Right lung (tissue), 5 donors: Measurements from ENCODE around the gene SLFN14. TPM values are rescaled to one million over a fixed set of nuclear protein-coding genes. Genes with fewer than 3 reads are reported as not detected.
A peak's percentile ranks its signal among the peaks of the same experiment; 100 is the strongest.
"Not testable (repeated sequence)": the region's sequence is repeated elsewhere in the genome, so short reads cannot be mapped to it uniquely, and the experiment has no call there.

Source experiments
- DNase-seq, 2 donors: peaks; one replicate each; pipeline ENCODE4 v3.0.0-alpha.2; 2013
- polyA plus RNA-seq, 5 donors: library from polyadenylated mRNA; unstranded; fragments of 120-200 nt; gene quantifications; one replicate each; pipeline versions ENCODE4 v1.2.1 to v1.2.3, GENCODE V29; 2013; ENCODE audit warnings: inconsistent platforms in 1 of 5, low replicate concordance in 1 of 5; ENCODE audit not compliant: insufficient read length in 5 of 5, insufficient read depth in 1 of 5

Gene SLFN14
- polyA plus RNA-seq, 5 donors = 0.54 to 0.95 (median 0.71) TPM

DNA sequence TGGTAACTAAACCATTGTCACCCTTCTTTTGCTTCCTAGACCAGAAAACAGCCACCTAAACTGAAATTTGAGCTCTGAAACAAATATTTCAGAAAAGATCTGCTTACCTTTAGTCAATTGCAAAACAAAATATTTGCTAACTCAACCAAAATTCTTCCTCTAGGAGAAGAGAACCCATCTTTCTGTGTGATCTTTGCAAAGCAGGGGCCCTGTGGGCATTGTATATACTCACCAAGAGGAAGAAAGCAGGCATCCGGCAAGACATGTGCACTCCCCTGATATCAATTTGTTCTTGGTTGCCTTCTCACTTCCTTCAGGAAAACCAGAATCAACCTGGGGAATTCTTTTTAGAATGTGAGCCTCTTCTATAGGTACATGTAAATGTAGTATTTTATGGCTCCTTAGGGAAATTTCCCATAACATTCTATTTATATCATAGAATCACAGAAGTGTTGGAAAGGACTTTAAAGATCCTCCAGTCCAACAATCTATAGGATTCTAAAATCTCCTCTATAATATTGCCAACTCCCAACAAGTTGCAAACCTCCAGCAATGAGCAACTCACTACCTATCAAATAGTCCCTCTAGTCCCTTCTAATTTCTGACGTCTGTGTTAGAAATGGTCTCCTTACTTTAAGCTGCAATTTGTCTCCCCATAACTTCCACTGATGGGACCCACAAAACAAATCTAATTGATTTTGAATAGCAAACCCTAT is 966 bp downstream of the SLFN14 start:
- DNase-seq = no peak

DNA sequence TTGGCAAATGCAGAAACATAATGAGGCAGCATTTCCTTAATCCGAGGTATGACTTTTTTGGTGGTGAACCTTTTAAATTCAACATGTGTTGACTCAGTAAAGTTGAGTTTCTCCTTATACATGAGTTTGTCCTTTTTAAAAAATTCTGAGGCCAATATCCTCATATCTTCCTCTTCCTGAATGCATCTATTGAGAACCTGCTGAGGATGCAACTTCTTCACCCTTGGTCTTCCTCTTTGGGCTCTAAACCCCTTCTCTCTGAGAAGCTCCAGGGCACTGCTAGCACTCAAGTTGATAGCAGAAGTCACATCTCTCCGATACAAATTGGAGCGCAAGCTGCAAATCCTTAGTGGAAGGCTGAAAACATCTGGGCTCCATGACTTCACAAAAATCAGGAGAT is 3.3 kb downstream of the SLFN14 start:
- no peak for DNase-seq

DNA sequence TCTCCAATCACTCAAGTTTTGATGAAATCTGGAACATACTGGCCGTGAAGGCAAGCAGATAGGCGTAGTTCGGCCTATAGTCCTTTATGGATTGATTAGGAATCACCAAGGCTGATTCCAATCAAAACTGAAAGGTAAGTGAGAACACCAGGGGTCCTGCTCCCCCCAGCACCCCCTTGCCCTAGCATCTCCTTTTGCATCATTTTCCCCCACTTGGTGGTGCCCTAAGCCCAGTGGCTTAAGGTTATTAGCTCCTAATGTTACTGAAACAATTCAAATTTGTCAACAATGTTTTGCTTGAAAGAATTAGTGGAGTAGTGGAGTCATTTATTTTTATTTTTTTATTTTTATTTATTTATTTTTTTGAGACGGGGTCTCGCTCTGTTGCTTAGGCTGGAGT is 4.9 kb downstream of the SLFN14 start:
- DNase-seq = no peak

DNA sequence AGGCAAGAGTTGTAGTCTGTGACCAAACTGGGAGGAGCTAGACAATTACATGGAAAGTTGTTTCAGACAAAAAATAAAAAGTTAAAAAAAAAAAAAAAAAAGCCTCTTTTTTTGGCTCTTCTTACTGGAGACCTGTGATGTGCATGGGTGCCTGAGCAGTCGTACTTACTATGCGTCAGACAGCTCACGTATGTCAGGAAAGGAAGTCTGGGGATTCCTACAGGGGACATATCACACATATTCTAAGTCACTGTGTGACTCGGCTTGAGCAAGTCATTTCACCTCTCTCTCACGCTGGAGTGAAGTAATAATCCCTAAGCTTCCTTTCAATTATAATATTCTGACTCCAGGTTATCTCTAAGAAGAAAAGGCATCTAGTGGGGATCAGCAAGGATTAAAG is 6.0 kb downstream of the SLFN14 start:
- no peak for DNase-seq

DNA sequence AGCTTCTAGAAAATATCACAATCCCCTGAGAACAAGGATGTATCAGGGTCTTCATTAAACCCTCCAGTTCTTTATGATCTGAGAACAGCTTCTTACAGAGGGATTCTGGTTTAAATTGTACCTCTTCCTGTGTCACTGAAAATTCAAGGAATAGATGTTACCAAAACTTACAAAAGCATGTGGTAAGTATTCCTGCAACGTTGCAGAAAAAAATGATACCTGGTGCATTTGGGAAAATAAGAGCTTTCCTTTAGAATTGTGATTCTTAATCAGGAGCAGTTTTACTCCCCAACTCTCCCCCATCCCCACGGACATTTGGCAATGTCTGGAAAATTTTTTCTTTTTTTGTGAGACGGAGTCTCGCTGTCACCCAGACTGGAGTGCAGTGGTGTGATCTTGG is 7.3 kb downstream of the SLFN14 start:
- no peak for DNase-seq

DNA sequence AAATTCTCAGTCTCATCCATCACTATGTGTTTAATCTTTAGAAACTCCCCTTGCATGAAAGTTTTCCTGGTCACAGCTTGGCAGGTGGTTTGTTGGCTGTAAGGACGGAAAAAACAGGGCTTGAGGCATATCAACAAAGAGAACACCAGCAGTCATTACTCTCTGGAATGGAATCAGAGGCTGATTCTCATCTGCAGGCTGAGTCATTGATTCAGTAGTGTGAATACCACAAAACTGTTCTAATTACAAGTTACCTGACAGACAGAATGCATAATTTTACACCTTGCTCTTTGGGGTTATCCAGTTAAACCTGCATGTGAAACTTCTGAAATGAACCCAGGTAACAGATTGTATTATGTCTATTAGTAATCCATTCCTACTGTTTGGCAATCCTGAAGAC is 11.6 kb downstream of the SLFN14 start:
- DNase-seq = no peak

DNA sequence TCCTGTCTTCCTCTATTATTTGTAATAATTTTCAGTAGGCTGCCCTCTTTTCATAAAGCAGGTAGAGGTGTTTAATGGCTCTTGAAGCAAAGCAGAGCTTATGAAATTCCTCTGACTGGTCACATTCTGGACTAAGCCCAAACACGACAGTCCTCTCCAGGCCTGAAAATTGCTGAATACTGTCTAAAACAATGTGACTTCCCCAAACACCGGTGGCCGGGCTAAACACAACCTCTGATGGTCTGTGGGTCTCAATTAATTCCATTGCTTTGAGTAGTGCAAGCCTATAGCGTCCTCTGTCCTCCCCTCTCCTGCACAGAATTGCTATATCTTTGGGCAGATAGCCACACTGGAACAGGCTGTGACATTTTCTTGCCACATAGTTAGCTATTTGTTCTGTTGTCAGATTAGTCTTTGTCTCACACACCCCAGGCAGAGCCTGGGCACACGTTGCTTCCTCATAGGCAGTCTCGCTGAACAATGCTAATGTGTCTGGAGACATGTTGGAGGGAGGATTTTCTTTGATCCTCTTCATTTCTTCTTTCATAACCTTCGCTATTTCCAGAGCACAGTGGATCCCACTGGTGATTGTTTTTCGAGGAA is 12.3 kb downstream of the SLFN14 start:
- DNase-seq = peak in 1 of 2 donors; percentile 73

DNA sequence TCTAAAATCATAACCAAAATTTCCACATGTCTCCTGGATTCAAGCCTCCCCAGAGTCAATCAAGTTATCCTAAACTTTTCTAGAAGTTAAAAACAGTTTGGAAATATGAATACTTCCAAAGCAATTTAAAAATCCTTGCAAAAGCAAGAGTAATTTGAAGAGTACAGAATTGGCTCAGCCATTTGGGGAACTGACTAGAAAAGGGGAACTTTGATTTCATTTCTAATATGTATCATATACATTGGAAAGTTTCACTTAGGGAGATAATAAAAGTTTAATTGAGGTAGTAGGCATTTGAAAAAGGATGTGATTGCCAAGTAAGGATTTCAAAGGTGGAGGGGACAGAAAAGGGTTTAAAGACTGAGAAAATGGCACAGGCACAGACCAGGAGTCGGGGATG is 14.1 kb downstream of the SLFN14 start:
- no peak for DNase-seq

DNA sequence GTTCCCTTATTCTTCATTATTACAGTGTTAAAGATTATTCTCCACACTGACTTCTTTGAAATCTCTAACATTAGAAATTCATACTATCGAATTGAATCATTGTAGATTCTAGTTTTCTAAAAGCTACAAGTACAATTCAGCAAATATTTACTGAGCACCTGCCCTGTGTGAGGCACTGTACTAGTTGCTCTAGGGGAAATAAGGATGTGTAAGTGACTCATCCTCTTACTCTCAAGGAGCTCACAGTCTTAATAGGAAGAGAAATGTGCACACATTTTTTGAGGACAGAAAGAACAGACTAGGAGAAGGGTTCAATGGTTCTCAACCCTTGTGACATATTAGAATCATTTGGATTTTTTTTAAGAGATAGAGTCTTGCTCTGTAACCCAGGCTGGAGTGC is 15.5 kb downstream of the SLFN14 start:
- DNase-seq = no peak

DNA sequence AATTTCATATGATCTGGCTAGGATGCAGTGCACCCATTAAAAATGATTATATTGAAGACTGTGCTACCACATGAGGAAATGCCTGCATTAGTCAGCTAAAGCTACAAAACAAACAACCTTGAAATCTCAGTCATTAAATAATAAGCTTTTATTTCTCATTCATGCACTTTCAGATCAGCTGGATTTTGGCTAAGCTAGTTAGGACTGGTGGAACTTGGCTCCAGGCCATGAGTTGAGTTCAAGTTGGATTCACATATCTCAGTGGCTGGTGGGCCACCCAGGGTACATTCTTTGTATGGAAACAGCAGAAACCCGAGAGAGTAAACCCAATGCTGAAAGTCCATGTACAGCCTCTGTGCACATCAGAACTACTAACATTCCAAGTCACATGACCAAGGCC is 16.8 kb downstream of the SLFN14 start:
- no peak for DNase-seq

DNA sequence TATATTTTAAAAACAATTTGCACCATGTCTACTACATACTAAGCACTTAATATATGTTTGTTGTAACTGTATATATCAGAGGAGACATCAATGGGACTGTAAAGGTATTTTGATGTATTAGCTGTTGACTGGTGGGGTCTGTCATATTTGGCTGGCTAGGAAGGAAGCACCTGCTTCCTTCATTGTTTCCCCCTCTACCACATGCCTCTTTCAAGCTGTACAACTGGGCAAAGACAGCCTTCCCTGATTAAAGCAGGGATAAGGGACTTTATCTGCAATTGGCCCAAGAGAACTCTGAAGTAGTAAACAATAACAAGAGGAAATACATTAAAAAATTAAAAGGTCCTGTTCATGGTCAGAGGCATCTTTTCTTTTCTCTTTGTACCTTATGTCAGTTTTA is 17.6 kb downstream of the SLFN14 start:
- no peak for DNase-seq

DNA sequence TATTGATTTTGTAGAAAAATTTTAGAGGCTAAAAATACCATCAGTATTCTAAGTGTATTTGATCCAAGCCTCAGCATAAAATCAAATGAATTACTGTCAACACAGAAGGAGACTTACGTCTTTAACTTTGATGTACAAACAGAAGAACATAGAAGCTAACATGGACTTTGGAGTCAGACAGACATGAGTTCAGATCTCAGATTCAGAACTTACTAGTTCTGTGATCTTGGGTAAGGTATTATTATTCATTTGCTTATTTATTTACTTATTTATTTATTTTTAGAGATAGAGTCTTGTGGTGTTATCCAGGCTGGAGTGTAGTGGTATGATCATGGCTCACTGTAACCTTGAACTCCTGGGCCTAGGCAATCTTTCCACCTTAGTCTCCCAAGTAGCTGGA is 19.2 kb downstream of the SLFN14 start:
- DNase-seq = no peak

DNA sequence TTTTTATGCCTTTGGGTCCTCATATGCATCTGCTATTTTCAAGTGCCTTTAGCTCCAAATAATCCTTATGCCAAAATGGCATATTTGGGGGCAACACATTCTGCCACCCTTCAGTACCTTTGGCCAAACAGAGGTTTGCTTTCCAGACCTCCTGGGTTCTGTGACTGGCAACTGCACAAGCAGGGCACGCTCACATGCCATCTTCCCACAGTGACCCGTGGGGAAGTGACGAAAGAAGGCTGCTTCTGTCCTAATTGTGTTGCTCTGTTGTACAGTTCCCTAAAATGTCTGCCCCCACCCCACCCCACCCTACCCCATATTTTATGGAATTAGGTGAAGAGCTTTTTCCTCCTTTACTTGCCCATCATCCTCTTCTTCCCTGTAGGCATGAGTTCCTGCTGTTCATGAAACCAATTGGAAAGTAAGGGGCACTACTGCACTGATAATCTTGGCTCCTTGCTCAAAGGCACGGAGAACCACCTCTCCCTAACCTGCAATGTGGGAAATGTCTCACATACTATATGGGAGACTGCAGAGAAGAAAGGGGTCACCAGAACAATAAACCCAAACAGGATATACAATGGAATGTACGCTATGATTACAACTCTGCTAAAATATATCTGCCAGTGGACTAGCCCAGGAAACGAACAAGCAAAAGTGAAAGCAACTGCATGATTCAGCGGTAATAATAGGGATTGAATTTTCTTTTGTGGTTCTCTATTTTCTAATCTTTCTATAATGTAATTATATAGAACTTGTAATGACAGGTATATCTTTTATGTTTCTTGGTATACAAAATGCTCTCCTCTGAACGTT is 19.8 kb downstream of the SLFN14 start:
- DNase-seq = peak in 1 of 2 donors; percentile 27

DNA sequence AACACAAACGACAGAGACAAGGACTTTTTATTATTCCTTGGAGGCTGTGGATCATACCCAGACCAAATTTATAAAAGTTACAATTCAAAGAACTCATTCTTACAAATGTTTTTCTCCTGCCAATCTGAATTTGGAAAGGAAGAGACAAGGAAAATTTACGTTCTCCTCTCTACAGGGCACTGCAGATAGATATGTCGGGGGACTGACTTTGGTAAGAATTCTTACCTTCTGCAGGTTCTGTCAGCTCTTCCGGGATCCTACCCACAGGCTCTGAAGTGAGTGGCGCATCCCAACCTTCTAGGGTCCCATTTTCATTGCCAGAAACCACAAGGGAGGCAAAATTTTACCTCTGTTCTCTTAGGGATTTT is 21.0 kb downstream of the SLFN14 start:
- DNase-seq = no peak

DNA sequence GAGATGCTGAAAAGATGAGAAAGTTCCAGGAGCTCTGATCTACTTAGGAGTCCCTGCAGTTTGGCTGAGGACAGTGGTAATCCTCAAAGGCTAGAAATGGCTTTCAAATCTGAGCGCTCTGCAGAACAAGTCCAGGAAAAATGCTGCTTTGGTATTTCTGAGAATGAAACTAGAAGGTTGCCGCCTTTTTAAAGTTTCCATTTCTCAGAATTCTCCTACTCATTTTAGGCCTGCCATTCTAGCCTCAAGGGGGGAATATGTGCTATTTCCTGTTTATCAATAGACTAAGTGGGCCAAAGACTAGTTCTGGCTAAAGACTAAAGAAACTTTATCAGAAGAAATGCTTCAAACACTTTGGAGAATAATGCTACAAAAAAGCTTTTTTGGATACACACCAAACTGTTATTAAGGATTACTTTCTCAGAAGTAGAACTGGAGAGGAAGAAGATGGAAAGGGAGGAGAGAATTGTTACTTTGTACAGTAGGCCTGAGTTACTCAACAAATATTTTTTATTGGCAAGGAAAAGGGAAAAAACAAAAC is 22.9 kb downstream of the SLFN14 start, which contains the start of gene SLFN12L:
TSS of gene SLFN12L (minus strand) at position 78 of the 541 bp plus-strand sequence. CDS start 15,314 bp downstream, outside the sequence.
- DNase-seq = peak; percentile 80 to 88

DNA sequence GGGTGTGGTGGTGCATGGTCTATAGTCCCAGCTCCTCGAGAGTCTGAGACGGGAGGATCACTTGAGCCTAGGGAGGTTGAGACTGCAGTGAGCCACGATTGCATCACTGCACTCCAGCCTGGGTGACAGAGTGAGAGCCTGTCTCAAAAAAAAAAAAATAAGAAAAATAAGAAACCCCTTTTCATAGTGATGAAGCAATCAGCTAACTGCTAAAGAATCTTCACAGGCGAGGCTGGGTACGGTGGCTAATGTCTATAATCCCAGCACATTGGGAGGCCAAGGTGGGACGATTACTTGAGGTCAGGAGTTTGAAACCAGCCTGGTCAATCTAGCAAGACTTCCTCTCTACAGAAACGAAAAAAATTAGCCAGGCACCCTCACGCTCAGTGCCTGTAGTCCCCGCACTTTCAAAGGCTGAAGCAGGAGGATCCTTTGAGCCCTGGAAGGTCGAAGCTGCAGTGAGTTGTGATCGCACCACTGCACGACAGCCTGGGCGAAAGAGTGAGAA is 23.9 kb downstream of the SLFN14 start:
- no peak for DNase-seq

DNA sequence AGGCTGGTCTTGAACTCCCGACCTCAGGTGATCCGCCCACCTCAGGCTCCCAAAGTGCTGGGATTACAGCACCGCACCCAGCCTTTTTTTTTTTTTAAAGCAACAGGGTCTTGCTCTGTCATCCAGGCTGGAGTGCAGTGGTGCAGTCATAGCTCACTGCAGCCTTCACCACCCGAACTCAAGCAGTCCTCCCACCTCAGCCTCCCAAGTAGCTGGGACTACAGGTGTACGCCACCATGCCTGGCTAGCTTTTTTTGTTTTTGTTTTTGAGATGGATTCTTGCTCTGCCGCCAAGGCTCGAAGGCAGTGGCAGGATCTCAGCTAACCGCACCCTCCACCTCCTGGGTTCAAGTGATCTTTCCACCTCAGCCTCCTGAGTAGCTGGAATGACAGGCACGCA is 25.2 kb downstream of the SLFN14 start:
- not testable (repeated sequence) for DNase-seq

DNA sequence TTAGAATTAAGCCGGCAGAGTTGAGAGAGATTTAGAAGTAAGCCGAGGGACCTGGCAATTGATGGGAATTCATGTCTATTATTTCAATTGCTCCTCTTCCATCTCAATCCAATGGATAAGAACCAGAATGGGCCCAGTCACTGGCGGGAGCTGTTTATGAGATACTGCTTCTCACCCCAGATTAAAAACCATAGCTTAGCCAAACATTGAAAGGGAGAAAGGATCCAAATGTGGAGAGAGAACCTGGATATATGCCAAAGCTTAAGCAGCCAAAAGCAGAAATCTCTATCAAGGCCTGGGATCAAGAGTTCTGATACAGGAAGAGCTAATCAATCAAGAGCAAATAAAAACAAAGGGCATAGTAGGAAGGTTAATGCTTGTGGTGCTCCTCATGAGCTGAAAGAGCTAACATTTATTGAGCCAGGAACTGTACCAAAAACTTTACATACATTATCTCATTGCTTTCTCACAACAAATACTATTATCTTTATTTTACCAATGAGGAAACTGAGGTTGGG is 26.0 kb downstream of the SLFN14 start:
- DNase-seq = peak in 1 of 2 donors; percentile 55

DNA sequence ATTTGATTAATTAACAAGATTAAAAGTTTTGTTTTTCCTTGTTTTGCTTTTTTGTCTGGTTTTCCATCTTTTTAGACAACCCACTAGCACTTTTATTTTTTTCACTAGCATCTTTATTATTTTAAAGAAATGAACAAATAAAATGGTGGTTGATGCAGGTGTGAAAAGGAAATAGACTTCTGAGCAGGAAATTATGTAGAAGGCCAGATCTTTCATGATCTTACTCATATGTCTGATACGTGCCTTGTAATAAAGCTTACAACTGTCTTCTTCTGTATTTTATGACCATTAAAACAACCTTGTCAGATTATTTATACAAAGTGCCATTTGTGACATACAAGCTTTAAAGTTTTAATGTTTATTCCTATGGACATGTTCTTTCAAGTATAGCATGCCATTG is 29.5 kb downstream of the SLFN14 start:
- DNase-seq = no peak

DNA sequence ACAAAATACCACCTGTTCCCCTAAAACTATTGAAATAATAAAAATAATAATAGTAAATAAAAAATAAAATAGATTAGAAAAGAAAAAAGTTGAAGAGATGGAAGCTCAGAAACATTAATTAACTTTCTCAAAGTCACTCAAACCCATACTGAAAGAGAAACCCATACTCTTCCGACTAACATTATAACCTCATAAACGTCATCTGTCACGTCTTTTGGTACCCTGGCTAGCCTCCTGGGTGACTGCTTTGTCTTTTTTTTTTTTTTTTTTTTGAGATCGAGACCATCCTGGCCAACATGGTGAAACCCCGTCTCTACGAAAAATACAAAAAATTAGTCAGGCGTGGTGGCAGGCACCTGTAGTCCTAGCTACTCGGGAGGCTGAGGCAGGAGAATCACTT is 30.8 kb downstream of the SLFN14 start:
- no peak for DNase-seq

DNA sequence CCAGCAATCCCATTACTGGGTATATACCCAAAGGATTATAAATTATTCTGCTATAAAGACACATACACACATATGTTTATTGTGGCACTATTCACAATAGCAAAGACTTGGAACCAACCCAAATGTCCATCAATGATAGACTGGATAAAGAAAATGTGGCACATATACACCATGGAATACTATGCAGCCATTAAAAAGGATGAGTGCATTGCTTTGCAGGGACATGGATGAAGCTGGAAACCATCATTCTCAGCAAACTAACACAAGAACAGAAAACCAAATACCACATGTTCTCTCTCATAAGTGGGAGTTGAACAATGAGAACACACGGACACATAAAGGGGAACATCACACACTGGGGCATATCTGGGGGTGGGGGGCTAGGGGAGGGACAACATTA is 31.3 kb downstream of the SLFN14 start:
- DNase-seq = not testable (repeated sequence)

DNA sequence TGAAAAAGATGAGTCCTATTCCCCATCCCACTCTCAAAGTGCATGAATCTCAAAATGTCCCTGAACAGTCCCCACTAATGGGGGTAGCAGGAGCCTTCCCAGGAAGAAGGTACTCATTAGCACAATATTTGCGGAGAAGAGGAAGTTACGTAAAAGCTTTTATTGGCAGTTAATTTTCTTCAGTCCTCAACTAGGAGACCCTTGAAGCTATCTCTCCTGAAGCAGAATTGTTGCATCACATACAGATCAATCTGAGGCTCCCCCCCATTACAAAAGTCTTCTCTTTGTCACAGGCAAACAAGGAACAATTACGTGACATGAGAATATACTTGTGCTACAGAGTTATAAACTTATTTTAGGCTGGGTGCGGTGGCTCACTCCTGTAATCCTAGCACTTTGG is 37.3 kb downstream of the SLFN14 start:
- no peak for DNase-seq
